ENCODE data around the gene NKX1-2. TPM values are rescaled to one million over a fixed set of nuclear protein-coding genes. Genes with fewer than 3 reads are reported as not detected.

Gene NKX1-2
- total RNA-seq, 1 donor from 2014 or later = not detected

DNA sequence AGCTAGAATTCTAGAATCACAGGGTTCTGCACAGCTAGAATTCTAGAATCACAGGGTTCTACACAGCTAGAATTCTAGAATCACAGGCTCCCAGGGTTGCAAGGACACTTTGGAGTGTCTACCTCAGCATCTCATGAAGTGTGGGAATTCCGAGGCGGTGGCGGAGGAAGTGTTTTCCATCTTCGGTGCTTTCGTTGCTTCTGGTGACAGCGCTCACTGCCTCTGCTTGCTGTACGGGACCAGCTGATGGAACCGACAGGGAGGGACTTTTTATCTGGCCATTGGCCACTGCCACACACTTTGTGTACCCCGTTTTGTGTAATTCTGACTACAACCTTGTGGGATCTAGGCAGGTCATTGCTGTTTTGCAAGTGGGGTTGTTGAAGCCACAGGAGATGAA is 41.3 kb upstream of the NKX1-2 start:
- Mint-ChIP-seq H3K9me3 (peaks cover 3% of the 10 kb centered on the region), H3K27ac (no peak overlapping the region), H3K4me1 (no peaks in the 10 kb centered on the region), H3K27me3 (ENCODE audit: low read depth) (no peaks in the 10 kb centered on the region), H3K36me3 (peaks cover 12% of the 10 kb centered on the region), H3K4me3 (no peak overlapping the region)
- DNase-seq (ENCODE audit: low spot score in 2 of 2, unreplicated experiment in 2 of 2) = no peak
- TF ChIP-seq, protein P1, sequence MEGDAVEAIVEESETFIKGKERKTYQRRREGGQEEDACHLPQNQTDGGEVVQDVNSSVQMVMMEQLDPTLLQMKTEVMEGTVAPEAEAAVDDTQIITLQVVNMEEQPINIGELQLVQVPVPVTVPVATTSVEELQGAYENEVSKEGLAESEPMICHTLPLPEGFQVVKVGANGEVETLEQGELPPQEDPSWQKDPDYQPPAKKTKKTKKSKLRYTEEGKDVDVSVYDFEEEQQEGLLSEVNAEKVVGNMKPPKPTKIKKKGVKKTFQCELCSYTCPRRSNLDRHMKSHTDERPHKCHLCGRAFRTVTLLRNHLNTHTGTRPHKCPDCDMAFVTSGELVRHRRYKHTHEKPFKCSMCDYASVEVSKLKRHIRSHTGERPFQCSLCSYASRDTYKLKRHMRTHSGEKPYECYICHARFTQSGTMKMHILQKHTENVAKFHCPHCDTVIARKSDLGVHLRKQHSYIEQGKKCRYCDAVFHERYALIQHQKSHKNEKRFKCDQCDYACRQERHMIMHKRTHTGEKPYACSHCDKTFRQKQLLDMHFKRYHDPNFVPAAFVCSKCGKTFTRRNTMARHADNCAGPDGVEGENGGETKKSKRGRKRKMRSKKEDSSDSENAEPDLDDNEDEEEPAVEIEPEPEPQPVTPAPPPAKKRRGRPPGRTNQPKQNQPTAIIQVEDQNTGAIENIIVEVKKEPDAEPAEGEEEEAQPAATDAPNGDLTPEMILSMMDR (IDR thresholded peaks at IDR 0.05; ENCODE audit: unreplicated experiment) = no peak

DNA sequence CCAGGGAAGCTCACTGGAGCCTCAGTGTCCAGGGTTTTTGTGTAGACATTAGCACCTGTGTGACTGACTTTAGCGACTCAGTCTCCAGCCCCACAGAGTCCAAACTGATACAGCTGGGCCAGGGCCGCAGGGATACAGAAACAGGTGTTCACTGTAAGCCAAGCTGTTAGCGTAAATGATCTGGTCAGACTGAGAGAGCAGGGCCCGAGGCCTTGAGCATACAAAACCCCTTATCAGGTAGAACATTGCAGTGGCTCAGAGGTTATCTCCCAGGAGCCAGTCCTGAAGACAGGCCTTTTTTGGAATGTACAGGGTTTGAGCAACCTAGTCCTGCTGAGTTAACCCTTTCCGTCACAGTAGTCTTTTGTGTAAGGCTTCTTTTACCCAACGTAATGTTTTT is 36.8 kb upstream of the NKX1-2 start:
- H3K9me3 Mint-ChIP-seq = peaks cover 6% of the 10 kb centered on the region

DNA sequence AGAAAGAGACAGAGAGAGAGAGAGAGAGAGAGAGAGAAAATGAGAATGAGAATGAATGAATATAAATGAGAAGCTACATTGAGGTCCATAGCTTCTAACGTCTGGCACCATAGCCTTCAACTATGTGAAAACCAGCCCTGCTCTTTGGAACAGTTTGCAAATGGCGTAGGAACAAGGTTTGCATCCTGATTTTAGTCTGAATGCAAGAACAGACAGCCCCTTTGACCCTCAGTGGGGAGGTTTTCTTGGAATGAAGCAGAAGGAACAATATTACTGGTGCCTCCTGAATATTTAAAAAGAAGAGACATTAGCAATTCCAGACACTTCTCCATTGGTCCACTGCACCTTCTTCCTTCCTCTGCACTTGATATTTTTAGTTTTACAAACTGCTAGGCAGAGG is 34.8 kb upstream of the NKX1-2 start:
- peaks cover 5% of the 10 kb centered on the region for H3K4me1 Mint-ChIP-seq
- no peak overlapping the region for H3K4me3 Mint-ChIP-seq
- peaks cover 7% of the 10 kb centered on the region for H3K36me3 Mint-ChIP-seq
- H3K9me3 Mint-ChIP-seq = peaks cover 6% of the 10 kb centered on the region
- TF ChIP-seq, protein P1 (IDR thresholded peaks at IDR 0.05; ENCODE audit: unreplicated experiment) = no peak
- no peaks in the 10 kb centered on the region for H3K27me3 Mint-ChIP-seq (ENCODE audit: low read depth)
- no peak for DNase-seq (ENCODE audit: low spot score in 2 of 2, unreplicated experiment in 2 of 2)
- no peak overlapping the region for H3K27ac Mint-ChIP-seq

More for the DNA sequence above, 36.8 kb upstream of the NKX1-2 start:
- no peaks in the 10 kb centered on the region for H3K27me3 Mint-ChIP-seq (ENCODE audit: low read depth)
- no peak for DNase-seq (ENCODE audit: low spot score in 2 of 2, unreplicated experiment in 2 of 2)
- H3K4me1 Mint-ChIP-seq = peaks cover 3% of the 10 kb centered on the region
- peaks cover 11% of the 10 kb centered on the region for H3K36me3 Mint-ChIP-seq
- TF ChIP-seq, protein P1 (IDR thresholded peaks at IDR 0.05; ENCODE audit: unreplicated experiment) = no peak
- H3K27ac Mint-ChIP-seq = no peak overlapping the region
- H3K4me3 Mint-ChIP-seq = no peak overlapping the region

DNA sequence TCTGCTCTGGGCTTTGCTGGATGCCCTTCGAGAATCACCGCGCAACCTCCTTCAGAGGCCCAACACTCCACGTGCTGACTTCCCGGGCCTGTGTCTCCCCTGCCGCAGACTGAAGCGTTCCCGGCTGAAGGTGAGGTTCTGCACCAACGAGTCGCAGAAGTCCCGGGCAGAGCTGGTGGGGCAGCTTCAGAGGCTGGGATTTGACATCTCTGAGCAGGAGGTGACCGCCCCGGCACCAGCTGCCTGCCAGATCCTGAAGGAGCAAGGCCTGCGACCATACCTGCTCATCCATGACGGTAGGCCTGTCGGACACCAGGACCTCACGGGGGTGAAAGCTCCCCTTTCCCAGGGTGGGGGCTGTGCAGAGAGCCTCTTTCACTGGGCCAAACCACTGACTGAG is 34.2 kb upstream of the NKX1-2 start:
- Mint-ChIP-seq H3K27me3 (ENCODE audit: low read depth) (no peaks in the 10 kb centered on the region), H3K36me3 (peaks cover 7% of the 10 kb centered on the region), H3K27ac (no peak overlapping the region), H3K9me3 (peaks cover 6% of the 10 kb centered on the region), H3K4me1 (peaks cover 5% of the 10 kb centered on the region), H3K4me3 (no peak overlapping the region)
- DNase-seq (ENCODE audit: low spot score in 2 of 2, unreplicated experiment in 2 of 2) = no peak
- TF ChIP-seq, protein P1 (IDR thresholded peaks at IDR 0.05; ENCODE audit: unreplicated experiment) = no peak

DNA sequence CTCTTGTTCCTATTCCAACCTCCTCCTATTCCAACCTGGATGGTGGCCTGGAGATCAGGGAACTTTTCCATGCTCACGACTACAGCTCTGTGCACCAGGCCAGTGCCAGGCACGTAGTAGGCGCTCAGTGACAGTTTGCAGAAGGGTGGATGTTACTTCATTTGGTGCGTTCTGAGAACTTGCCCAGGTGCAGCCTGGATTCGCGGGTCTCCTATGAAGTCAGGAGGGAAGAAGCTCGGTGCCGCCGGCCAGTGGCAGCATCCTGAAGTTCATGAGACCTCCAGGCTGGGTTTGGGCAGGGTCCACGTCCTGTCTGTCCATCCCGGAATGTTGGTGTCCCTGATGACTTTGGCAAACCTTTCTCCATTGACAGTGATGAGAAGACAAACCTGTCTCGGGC is 33.0 kb upstream of the NKX1-2 start:
- H3K4me1 Mint-ChIP-seq = peaks cover 7% of the 10 kb centered on the region
- no peak overlapping the region for H3K27ac Mint-ChIP-seq
- no peaks in the 10 kb centered on the region for H3K27me3 Mint-ChIP-seq (ENCODE audit: low read depth)
- TF ChIP-seq, protein P1 (IDR thresholded peaks at IDR 0.05; ENCODE audit: unreplicated experiment) = no peak
- H3K4me3 Mint-ChIP-seq = no peak overlapping the region
- H3K9me3 Mint-ChIP-seq = peaks cover 6% of the 10 kb centered on the region
- peaks cover 4% of the 10 kb centered on the region for H3K36me3 Mint-ChIP-seq
- DNase-seq (ENCODE audit: low spot score in 2 of 2, unreplicated experiment in 2 of 2) = no peak

DNA sequence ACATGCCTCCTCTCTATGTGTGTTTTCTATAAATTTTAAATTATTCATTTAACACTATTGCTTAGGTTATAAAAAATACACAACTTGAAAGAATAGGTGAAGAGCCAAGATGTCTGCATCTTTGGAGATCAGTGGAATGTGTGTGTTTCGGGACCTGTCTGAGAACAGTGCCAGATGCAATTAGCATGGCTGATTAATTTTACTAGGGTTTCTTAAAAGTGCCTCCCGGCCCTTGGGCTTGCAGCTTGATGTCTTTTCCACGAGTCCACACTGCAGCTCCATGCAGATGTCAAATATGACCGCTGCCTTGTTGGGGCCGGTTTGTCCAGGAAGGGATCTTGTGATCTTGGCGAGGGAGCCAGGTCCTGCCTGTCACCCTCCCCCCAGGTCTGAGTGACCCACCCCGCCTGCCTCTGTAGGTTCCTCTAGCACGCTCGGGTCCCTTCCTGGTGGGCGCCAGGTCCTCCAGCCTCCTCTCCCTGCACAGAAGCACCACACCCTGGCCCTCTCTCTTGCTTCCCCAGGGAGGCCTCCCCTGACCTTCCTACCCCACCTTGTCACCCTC is 32.5 kb upstream of the NKX1-2 start:
- Mint-ChIP-seq H3K27ac (no peak overlapping the region), H3K36me3 (peaks cover 4% of the 10 kb centered on the region), H3K9me3 (peaks cover 6% of the 10 kb centered on the region), H3K27me3 (ENCODE audit: low read depth) (no peaks in the 10 kb centered on the region), H3K4me3 (no peak overlapping the region), H3K4me1 (peaks cover 9% of the 10 kb centered on the region)
- no peak for DNase-seq (ENCODE audit: low spot score in 2 of 2, unreplicated experiment in 2 of 2)
- TF ChIP-seq, protein P1 (IDR thresholded peaks at IDR 0.05; ENCODE audit: unreplicated experiment) = no peak

All from mesothelial cell of epicardium (in vitro differentiated cells).